HG03039 (cell line): ENCODE measurements around the gene FOXO3.

Source experiments
- ATAC-seq: cut with Tn5 transposase; IDR thresholded peaks from one replicate; pipeline ENCODE4 v1.9.1; 2021; ENCODE audit warnings: mild to moderate bottlenecking, moderate library complexity; ENCODE audit not compliant: unreplicated experiment

FOXO3 gene

DNA sequence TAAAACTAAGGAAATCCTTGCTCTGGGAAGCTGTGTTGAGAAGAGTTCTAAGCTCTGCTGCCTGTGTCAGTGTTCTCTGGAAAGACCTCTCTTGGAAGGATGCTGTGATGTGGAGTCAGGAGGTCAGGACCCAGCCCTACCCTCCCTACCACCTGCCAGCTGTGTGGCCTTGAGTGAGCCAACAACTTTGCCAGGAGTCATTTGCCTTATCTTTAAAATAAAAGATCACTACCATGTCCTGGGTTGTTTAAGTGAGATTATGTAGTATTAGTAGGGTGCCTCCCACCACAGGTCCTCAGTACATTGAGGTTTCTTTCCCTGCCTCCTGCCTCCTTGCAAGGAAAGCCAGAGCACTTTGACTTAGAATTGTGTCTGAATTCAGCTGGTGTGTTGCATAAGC, 64.9 kb downstream of the FOXO3 start:
- ATAC-seq = no peak

- ATAC-seq = no peak
These were observed 66.1 kb downstream of the FOXO3 start for GRCh38 chr6:108626777-108627176.

GRCh38 chr6:108627692-108628550, 67.2 kb downstream of the FOXO3 start:
- ATAC-seq = no peak

- ATAC-seq = no peak
These were observed 69.5 kb downstream of the FOXO3 start for GRCh38 chr6:108630050-108630714.

DNA sequence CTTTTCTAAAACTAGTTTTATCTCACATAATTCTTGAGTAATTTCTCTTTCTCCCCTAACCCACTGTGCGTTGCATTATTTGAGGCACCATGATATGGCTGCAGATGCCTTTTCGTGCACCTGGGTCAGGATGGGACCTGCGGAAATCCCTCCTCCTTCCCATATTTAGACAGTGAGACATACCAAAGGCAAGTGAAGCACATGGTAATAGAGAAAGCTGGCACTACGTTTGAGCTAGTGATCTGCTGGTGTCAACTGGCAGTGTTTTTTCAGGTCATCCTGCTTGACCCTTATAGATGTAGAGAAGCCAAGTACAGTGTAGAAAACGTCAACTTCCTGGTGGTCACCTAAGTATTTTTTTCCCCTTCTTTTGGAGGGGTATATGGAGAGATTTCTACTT, 71.7 kb downstream of the FOXO3 start:
- no peak for ATAC-seq

GRCh38 chr6:108633436-108633835, 72.7 kb downstream of the FOXO3 start:
- ATAC-seq = no peak

DNA sequence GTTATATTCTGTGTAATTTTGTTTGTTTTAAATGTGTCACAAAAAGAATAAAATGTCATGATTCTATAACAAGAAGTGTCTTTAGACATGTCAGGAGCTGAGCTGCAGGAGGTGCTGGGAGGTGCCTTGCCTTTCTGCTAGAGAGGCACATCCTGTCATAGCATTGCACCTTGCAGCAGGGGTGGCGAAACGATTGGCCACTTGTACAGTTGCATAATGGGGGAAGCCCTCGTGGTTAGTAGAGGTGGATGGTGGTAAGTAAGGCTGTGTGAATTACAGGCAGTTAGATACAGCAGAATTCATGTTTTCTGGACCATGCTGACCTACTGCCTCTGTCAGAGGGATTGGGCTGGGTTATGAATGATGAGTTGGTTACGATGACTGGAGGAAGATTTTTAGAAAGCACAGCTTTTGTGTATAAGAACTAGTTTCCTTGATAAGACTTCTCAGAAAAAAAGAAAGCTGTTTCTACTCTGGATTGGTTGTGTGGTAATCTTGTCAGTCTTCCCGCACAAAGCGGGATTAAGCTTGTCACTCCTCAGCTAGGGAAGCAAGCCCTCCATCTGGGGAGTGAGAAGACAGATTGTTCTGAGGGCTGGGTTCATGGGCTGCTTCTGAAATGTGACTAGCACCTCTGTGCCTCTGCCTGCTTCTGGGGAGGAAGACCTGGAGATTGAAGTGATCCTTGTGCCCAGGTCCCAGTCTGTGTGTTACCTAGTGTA, 74.9 kb downstream of the FOXO3 start:
- ATAC-seq = no peak

GRCh38 chr6:108637963-108638362, 77.2 kb downstream of the FOXO3 start:
- no peak for ATAC-seq

DNA sequence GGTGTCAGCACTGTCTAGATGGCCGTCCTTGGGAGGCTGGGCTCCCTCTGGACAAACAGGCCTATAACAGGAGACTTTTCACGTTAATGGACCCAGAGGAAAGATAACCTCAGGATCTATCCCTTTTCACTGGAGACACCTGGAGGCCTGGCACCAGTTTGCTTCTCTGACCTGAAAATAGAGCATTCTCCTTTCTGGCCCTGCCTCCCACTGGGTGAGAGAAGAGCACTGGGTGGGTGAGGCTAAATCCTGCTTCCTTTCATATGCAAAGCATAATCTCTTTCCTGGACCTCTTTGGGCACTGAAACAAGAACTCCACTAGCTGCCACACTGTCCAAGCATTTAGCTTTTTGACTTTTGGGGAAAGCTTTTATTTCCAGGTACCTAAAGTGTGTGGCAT, 78.3 kb downstream of the FOXO3 start:
- ATAC-seq = no peak

- ATAC-seq = no peak
These were observed 79.4 kb downstream of the FOXO3 start for GRCh38 chr6:108640104-108640503.

DNA sequence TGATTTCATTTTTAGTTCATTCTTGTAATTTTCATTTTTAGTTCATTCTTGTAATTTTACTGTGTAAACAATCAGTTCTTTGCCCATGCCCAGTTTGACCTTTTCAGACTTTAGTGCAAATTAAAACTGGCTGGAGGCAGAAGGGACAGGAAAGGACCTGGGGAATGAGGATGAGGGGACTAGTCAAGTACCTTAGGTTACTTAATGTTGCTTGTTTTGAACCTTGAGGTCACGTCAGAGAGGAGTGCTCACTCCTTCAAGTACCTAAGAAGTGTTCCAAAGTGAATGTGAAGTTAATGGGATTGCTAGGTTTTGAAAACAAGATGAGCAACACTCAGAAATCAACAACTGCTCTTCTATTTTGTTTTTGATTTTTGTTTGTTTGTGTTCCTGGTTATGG, 82.5 kb downstream of the FOXO3 start:
- no peak for ATAC-seq

GRCh38 chr6:108644252-108644651, 83.5 kb downstream of the FOXO3 start:
- no peak for ATAC-seq

DNA sequence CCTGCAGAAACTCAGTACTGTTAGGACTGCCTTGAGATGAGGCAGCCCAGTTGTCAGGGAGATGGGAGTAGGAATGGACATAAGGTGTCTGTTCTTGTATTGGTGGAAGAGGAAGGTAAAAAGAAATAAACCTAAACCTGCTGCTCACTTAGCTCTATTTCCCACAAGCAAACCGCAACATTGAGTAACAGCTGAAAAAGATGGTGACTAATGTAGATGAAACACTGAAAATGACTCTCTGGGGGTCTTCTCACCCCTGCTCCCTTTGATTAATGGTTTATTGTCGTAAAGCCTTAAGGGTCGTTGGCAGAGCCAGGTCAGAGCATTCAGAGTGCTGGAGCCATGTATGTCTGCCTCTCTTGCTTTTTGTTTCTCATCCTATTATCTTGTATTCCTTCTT, 87.5 kb downstream of the FOXO3 start:
- ATAC-seq = no peak

DNA sequence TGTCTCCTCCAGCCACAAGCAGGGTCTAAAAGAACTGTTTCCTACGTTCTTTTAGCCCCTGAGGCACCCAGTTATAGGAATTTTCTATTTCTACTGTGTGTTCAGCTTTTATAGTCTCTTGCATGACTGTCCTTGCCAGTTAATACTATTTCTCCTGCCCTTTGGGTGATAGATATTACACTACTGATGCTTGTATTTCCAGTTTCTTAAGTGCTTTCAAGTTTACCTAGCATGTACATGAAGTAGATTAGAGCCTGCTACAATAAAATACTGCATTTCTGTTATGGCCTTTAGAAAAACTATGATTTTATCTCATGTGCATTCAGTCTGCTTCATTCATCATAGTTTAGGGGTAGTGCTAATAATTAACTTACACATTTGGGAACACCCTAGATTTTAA, 89.6 kb downstream of the FOXO3 start:
- no peak for ATAC-seq

GRCh38 chr6:108650781-108651180, 90.1 kb downstream of the FOXO3 start:
- ATAC-seq = no peak

DNA sequence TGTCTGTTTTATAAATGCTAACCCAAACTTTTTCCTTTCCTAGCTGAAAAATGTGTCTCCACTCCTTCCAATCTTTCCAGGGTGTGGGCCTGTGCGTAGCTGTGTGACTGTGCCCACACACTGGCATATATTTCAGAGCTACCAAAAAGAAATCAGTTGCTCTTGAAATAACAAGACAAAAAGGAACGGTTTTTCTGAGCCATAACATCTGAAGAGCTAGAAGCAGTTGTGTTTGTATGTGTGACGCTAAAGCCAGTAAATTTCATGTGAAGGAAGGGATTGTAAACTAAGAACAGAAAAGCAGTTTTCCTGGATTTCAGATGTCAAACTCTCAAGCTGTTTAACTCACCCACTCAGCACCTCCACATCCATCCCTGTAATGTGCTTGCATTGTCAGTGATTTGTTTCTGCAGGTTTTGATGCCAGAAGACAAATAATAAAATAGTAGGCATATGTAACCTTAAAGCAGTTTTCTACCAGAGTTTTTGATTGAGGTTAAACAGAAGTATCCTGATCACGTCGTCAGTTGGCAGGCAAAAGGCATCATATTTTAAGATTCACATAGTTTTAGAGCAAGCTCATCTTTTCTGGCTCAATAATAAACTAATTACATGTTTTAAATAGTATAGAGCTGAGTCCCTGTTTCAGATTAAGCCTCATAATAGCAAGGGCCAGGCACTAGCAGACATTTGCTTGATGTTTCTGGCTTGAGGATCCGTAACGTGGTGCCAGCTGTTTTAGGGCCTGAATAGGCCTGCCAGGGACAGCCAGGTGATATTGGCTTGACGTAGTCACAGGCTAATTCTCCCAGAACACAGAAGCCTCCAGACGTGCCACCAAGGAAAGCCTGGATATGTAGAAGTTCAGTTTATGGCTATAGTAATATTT, 90.9 kb downstream of the FOXO3 start:
- no peak for ATAC-seq

DNA sequence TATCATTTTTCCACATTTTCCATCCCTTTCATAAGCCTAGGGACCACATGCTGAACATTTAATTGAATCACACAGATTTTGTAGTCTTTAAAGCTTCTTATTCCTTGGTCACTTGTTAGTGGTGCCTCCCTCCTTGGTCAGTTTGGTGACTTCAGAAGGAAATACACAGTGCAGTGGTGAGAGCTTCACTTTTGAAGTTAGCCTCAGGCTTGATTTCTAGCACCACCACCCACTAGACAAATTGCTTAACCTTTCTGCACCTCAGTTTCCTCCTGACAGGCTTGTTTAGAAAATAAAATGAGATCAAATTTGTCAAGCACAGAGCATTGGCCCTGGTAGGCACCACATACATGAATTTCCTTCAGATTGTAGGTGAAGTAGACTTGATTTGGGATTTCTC, 91.7 kb downstream of the FOXO3 start:
- ATAC-seq = no peak

GRCh38 chr6:108653949-108654348, 93.2 kb downstream of the FOXO3 start:
- no peak for ATAC-seq

- ATAC-seq = no peak
These were observed 93.9 kb downstream of the FOXO3 start for GRCh38 chr6:108654465-108655106.
